HG03280 (cell line): ENCODE measurements around the gene RBM19.

ENCODE experiments used
- ATAC-seq: cut with Tn5 transposase; IDR thresholded peaks from one replicate; pipeline ENCODE4 v1.9.1; 2021; ENCODE audit warnings: mild to moderate bottlenecking, moderate library complexity; ENCODE audit not compliant: unreplicated experiment

Gene RBM19

GRCh38 chr12:113959096-113959495 lies 7.0 kb downstream of the RBM19 start:
- no peak for ATAC-seq

DNA sequence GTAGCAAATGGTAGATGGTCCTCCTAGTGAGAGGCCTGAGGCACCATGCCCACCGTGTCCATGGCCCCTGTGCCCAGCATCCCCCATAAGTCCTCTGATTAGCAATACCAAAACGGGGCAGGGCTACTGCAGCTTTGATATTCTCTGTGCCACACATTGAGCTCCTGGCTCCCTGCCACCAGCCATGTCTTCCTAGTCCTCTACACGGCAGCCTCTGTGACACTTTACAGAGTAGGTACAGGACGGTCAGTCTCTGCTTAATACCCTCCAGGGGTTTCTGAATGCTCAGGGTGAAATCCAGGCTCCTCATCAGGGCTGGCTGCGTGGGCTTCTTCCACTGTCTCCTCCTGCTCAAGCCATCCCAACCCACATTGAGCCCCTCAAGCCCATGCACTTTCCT lies 8.0 kb downstream of the RBM19 start:
- ATAC-seq = no peak

GRCh38 chr12:113957627-113958026 lies 8.5 kb downstream of the RBM19 start:
- no peak for ATAC-seq

DNA sequence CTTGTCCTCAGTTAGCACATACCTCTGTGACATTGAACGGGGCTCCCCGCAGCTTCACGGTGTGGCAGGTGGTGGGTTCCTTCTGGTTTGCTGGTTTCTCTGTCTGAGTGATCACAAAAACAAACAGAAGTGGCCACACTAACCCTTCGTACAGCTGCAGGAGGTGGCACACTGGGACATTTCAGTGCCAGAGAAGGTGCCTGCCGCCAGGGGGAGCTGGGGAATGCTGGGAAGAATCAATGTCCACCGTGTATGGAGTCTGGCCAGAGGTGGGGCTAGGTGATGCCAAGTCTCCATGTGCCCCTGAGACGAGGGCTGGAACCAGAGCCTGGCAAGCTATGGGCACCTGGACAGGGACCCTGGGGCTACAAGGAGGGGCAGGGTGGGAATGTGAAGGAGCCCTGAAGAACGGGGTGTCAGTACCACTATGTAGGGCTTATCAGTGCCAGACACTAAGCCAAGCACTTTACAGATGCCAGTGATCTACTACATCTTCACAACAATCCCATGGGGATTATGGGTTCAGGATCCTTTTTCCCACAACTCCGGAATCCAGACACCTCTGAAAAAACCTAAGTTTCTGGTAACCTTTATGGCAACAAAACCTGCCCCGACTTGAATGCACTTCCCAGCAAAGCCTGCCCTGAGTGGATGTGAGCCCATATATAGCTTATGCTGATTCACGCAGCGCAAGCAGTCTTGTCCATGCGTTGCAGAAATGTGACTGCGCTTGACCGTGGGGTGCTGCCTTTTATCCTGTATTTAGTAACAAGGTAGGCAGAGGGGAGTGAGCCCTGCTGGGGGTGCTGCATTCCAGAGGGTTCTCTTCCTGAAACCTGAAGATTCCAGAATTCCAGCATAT lies 10.8 kb downstream of the RBM19 start:
- no peak for ATAC-seq

GRCh38 chr12:113954547-113954946 lies 11.6 kb downstream of the RBM19 start:
- no peak for ATAC-seq

GRCh38 chr12:113950873-113951272 lies 15.3 kb downstream of the RBM19 start:
- ATAC-seq = no peak

GRCh38 chr12:113949321-113950305 lies 16.5 kb downstream of the RBM19 start:
- ATAC-seq = no peak

- no peak for ATAC-seq
These were observed 17.8 kb downstream of the RBM19 start for GRCh38 chr12:113948151-113948914.

DNA sequence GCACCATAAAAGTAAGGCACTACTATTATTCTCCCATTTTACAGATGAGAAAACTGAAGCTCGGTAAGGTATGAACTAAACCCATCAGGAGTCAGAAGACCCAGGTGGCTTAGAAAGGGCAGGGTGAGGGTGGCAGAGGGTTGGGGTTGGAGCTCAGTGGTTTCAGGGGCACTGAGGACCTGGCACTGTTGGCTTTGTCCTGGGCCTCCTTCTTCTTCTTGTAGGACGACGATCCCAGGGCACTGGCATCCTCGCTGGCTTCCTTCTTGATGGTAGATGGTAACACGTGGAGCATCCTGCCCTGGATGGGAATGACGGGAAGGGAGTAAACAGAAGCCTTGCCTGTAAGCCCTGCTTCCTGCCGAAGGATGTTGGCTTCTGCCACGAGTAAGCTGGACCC lies 19.9 kb downstream of the RBM19 start:
- ATAC-seq = no peak

DNA sequence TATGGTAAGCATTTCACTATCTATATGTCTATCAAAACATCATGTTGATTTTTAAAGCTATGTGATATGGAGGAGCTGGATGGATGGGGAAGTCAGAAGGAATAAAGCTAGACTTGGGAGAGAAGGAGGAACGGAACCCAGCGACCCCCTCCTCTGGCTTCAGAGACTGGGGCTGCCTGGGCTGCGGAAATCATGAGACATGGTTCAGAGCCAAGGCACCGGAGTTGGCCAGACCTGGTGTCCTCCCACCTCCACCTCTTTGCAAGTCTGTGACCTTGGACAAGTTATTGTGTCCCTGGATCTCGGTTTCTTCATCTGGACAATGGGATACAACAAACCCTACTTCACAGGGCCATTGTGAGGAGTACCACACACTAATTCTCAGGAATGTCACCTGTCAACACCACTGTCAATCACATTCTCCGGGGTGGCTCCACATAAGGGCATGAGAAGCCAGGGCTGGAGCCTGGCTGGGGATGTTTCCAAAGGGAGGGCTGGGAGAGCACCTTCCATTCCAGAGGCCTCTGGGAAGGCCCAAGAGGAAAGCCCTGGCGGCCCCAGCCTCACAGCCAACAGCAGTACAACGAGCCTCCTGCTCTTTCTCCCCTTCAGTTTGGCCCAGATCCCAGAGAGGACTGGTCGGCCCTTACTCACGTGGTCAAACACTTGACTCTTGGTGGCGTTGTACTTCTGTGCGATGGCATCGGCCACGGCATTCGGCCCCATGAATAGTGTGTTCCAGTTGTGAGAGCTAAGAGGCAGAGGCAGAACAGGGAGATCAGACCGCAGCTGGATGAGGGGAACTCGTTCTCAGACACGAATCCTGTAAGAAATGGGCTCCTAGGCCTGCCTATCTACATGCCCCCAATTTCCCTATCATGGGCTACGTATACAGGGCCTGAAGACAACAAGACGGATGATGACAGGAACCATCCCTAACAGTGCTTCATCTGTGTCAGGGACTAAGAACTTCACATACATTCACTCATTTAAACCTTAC lies 20.7 kb downstream of the RBM19 start:
- ATAC-seq = no peak

GRCh38 chr12:113942209-113942608 lies 23.9 kb downstream of the RBM19 start:
- ATAC-seq = no peak

DNA sequence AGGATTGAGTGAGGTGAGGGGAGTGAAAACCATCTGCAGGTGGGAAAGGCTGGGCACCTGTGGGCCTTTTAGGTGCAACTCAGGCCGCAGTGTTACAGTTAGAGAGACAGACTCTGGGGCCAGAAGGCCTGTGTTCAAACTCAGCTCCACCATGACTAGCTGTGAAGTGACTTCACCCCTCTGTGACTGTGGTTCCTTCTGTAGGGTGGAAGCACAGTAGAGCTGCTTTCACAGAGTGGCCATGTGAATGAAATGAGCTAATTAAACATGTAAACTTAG lies 25.0 kb downstream of the RBM19 start:
- no peak for ATAC-seq

DNA sequence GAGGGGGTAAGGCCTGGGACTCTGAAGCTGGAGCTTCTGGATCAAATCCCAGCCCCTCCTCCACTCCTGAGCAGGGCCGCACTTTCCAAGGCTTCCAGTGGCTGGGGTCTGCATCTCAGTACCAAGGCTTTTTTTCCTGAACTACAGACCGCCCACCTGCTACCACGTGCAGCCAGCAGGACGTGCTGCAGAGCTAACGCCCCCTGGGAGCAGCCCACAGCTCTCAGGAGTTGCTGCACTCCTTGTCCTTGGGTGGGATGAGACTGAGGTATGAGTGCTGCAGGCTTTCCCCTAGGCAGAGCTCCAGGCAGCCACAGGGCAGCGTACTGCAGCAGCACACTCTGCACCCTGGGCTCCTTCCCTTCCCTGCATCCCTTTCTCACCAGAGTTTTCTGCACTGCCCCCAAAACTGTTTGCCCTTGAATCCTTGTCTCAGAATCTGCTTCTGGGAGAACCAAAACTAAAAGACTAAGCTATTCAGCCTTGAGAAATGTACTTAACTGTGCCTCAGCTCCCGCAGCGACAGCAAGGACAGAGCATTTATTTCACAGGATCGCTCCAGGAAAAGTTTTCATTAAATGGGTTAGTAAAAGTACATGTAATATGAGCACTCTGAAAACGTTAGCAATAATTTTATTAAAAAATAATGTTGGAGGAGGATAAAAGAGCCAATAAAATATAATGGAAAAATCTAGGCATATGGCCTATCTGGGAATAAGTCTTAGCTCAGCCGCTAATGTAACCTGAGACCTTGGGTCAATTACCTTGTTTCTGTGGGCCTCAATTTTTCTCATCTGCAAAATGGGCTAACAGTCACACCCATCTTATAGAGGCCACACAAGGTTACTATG lies 25.5 kb downstream of the RBM19 start:
- ATAC-seq = no peak

GRCh38 chr12:113939867-113940266 lies 26.3 kb downstream of the RBM19 start:
- ATAC-seq = no peak

DNA sequence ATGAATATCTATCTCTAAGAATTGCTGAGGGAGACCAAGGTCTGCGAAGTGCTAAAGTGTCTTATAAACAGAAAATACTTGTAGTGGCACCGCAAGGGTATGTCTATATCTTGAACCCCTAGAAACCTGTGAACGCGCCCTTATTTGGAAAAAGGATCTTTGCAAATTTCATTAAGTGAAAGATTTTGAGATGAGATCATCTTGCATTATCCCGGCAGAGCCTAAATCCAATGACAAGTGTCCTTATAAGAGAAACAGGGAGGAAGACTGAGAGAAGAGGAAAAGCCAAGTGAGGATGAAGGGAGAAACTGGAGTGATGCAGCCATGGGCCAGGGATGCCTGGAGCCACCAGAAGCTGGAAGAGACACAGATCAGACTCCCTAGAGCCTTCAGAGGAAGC lies 27.7 kb downstream of the RBM19 start:
- ATAC-seq = no peak

- ATAC-seq = no peak
These were observed 29.7 kb downstream of the RBM19 start for GRCh38 chr12:113936460-113936859.

GRCh38 chr12:113935459-113935858 lies 30.7 kb downstream of the RBM19 start:
- ATAC-seq = no peak

DNA sequence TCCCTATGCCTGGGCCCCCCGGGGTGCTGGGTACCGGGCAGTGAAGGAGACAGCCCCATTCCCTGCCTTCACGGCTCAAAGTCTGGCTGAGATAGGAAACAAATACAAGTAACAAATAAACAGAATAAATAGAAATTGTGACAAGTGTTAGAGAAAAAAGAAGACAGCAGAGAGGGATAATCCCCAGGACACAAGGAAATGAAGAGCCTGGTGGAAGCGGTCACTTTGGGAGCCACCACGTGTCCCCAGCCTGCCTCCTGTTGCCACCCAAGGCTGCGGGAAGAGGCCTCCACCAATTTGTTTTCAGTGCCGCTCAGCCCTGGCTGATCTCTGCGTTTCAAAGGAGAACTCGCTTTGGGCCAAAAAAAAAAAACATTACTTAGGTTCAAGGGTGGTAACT lies 31.2 kb downstream of the RBM19 start:
- ATAC-seq = no peak
